Loucy (cell line): ENCODE measurements around the gene VSTM1.

ENCODE experiments used
- H2AFZ ChIP-seq: fragments of 200-600 bp; sonication (generic); 2 replicates; pipeline ENCODE4 v1.6.0; 2016; ENCODE audit warnings: antibody characterized with exemption, mild to moderate bottlenecking, low read length, moderate library complexity
- H3F3A ChIP-seq: fragments of 200-600 bp; 2 replicates; pipeline ENCODE4 v1.6.0; 2016; ENCODE audit warnings: antibody characterized with exemption, low read depth, mild to moderate bottlenecking
- H3K27me3 ChIP-seq: fragments of 200-600 bp; sonication (generic); 2 replicates; pipeline ENCODE4 v1.6.1; 2014; ENCODE audit warnings: low read length, mild to moderate bottlenecking; ENCODE audit not compliant: insufficient read depth, poor library complexity, severe bottlenecking
- H3K36me3 ChIP-seq: fragments of 200-600 bp; sonication (generic); 2 replicates; pipeline ENCODE4 v1.6.1; 2016; ENCODE audit warnings: low read length; ENCODE audit not compliant: insufficient read depth
- H3K4me1 ChIP-seq: fragments of 200-600 bp; sonication (generic); 2 replicates; pipeline ENCODE4 v1.5.1; 2014; ENCODE audit warnings: low read length, mild to moderate bottlenecking; ENCODE audit not compliant: insufficient read depth, poor library complexity, severe bottlenecking
- H3K4me2 ChIP-seq: fragments of 200-600 bp; sonication (generic); 2 replicates; pipeline ENCODE4 v1.6.0; 2014; ENCODE audit warnings: antibody characterized with exemption, low read length, low read depth, mild to moderate bottlenecking; ENCODE audit not compliant: poor library complexity, severe bottlenecking
- H3K4me3 ChIP-seq: fragments of 200-600 bp; sonication (generic); 2 replicates; pipeline ENCODE4 v1.5.1; 2014; ENCODE audit warnings: low read length, mild to moderate bottlenecking, mixed read lengths; ENCODE audit not compliant: poor library complexity, severe bottlenecking
- H3K79me2 ChIP-seq: fragments of 200-600 bp; sonication (generic); 2 replicates; pipeline ENCODE4 v1.6.1; 2014; ENCODE audit warnings: low read length; ENCODE audit not compliant: insufficient read depth
- H3K9ac ChIP-seq: fragments of 200-600 bp; sonication (generic); 2 replicates; pipeline ENCODE4 v1.6.0; 2014; ENCODE audit warnings: mild to moderate bottlenecking, low read depth, low read length, moderate library complexity; ENCODE audit not compliant: poor library complexity, severe bottlenecking
- H3K9me2 ChIP-seq: fragments of 200-600 bp; sonication (generic); replicated peaks from 2 replicates; pipeline ENCODE4 v1.6.1; 2016; ENCODE audit warnings: low read depth, low read length, mixed read lengths
- H3K9me3 ChIP-seq: fragments of 200-600 bp; sonication (generic); 2 replicates; pipeline ENCODE4 v1.6.1; 2014; ENCODE audit warnings: mild to moderate bottlenecking, antibody characterized with exemption, low read length, low read depth; ENCODE audit not compliant: insufficient read depth
- H4K20me1 ChIP-seq: fragments of 200-600 bp; sonication (generic); 2 replicates; pipeline ENCODE4 v1.6.0; 2014; ENCODE audit warnings: antibody characterized with exemption, low read length, mild to moderate bottlenecking; ENCODE audit not compliant: insufficient read depth, poor library complexity, severe bottlenecking
- EZH2phosphoT487 ChIP-seq: fragments of 200-600 bp; IDR thresholded peaks from 2 replicates; pipeline ENCODE4 v1.6.1; 2018; ENCODE audit warnings: antibody characterized with exemption, mild to moderate bottlenecking, moderate library complexity, borderline replicate concordance
- TF ChIP-seq, protein P1 (sequence below): fragments of 200-600 bp; sonication (generic); conservative IDR thresholded peaks from 2 replicates; pipeline ENCODE4 v1.5.1; 2014; ENCODE audit warnings: mild to moderate bottlenecking, antibody characterized with exemption, low read length

VSTM1 gene

DNA sequence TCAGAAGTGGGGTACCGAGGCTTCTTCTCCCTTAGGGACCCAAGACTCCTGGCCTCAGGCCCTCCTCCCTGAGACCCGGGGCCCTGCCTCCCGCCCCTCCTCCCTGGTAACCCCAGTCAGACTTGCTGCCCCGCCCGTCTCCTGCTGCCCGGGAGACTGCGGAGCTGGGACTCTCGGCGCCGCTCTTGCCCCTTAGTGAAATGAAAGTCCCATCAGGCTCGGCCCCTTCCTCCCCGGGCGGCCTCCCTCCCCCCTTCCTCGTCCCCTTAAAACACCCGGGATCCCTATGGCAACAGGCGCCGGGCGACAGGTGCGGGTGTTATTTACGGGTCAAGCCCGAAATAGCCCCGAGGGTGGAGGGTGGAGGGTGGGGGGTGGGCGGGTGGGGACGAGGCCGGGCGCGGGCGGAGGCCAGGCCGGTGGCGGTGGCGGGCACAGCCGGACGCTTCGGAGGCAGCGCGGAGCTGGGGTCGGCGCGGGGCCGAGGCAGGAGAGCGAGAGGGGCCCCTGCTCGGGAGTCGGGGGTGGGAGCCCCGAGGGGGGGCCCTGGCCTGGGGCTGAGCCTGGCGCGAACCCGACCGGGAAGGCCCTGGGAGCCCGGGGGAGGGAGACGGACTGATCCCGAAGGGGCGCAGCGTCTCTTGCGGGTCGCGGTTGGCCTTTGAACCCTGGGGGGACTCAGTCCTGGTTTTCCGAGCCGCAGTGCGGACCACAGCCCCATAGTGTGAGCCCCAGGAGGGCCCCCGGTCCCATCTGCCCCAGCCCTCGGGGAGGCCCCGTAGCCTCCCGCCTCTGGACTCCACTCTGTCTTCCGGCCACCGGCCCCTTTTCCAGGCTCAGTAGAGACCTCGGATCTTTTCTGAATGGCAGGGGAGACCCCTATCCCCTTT lies 72.2 kb downstream of the VSTM1 start, which contains the start of gene CACNG6:
Gene CACNG6, plus strand, starts transcription at position 414 of the 890 bp plus-strand sequence. CDS start 1,241 bp downstream, outside the sequence.
- H3K36me3 ChIP-seq, result no peaks in the 10 kb centered on the region
- H2AFZ ChIP-seq, result no peak within 1 kb of the TSS
- no peak within 1 kb of the TSS for H3K4me2 ChIP-seq
- no peaks in the 10 kb centered on the region for H3F3A ChIP-seq
- no peaks in the 10 kb centered on the region for H3K9me3 ChIP-seq
- TF ChIP-seq EZH2phosphoT487, result no peak
- TF ChIP-seq, protein P1, sequence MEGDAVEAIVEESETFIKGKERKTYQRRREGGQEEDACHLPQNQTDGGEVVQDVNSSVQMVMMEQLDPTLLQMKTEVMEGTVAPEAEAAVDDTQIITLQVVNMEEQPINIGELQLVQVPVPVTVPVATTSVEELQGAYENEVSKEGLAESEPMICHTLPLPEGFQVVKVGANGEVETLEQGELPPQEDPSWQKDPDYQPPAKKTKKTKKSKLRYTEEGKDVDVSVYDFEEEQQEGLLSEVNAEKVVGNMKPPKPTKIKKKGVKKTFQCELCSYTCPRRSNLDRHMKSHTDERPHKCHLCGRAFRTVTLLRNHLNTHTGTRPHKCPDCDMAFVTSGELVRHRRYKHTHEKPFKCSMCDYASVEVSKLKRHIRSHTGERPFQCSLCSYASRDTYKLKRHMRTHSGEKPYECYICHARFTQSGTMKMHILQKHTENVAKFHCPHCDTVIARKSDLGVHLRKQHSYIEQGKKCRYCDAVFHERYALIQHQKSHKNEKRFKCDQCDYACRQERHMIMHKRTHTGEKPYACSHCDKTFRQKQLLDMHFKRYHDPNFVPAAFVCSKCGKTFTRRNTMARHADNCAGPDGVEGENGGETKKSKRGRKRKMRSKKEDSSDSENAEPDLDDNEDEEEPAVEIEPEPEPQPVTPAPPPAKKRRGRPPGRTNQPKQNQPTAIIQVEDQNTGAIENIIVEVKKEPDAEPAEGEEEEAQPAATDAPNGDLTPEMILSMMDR, result no peak
- H3K79me2 ChIP-seq, result no peaks in the 10 kb centered on the region
- H3K4me1 ChIP-seq, result no peaks in the 10 kb centered on the region
- no peaks in the 10 kb centered on the region for H3K27me3 ChIP-seq
- H4K20me1 ChIP-seq, result no peaks in the 10 kb centered on the region
- no peak within 1 kb of the TSS for H3K4me3 ChIP-seq
- H3K9me2 ChIP-seq, result no peaks in the 10 kb centered on the region
- H3K9ac ChIP-seq, result no peak within 1 kb of the TSS
